Measurements from ENCODE around the gene FBRSL1.

DNA sequence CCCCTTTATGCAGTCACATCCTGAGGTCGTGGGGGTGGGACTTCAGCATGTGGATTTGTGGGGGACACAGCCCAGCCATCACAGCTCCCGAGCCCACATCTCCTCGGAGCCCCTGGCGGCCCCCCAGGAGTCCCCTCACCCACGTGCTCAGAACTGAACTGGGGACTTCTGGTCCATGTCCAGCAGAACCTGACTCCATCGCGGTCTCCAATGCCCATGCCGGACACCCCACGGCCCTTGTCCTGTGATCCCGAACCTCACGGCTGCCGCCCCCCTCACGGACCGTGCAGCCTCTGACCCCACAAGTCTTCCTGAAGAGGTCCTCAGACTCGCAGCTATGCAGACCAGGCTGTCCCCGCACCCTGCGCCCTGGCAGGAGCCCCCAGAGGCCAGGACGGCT is 13.5 kb upstream of the FBRSL1 start:
- TF ChIP-seq, protein P1, sequence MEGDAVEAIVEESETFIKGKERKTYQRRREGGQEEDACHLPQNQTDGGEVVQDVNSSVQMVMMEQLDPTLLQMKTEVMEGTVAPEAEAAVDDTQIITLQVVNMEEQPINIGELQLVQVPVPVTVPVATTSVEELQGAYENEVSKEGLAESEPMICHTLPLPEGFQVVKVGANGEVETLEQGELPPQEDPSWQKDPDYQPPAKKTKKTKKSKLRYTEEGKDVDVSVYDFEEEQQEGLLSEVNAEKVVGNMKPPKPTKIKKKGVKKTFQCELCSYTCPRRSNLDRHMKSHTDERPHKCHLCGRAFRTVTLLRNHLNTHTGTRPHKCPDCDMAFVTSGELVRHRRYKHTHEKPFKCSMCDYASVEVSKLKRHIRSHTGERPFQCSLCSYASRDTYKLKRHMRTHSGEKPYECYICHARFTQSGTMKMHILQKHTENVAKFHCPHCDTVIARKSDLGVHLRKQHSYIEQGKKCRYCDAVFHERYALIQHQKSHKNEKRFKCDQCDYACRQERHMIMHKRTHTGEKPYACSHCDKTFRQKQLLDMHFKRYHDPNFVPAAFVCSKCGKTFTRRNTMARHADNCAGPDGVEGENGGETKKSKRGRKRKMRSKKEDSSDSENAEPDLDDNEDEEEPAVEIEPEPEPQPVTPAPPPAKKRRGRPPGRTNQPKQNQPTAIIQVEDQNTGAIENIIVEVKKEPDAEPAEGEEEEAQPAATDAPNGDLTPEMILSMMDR (IDR thresholded peaks at IDR 0.05): no peak
- TF ChIP-seq EZH2 (IDR thresholded peaks at IDR 0.05; ENCODE audit: borderline replicate concordance, insufficient read depth, low read depth, low read length, poor library complexity, severe bottlenecking): no peak
